Neural progenitor cell (in vitro differentiated cells): ENCODE measurements around the gene VSIG10L2. TPM values are rescaled to one million over a fixed set of nuclear protein-coding genes. Genes with fewer than 3 reads are reported as not detected.

Experiments used
- DNase-seq: peaks from one replicate; pipeline ENCODE4 v3.0.0-alpha.2; 2016; ENCODE audit warnings: low spot score
- H2AFZ ChIP-seq: fragments of 200-600 bp; sonication (generic); replicated peaks from 2 replicates; pipeline ENCODE4 v1.6.1; 2016; ENCODE audit warnings: antibody characterized with exemption
- H3F3A ChIP-seq: fragments of 200-600 bp; sonication (generic); 2 replicates; pipeline ENCODE4 v1.6.1; 2016; ENCODE audit warnings: antibody characterized with exemption, low read depth
- H3K27ac ChIP-seq: fragments of 200-600 bp; sonication (generic); 2 replicates; pipeline ENCODE4 v1.5.1; 2016; ENCODE audit warnings: mild to moderate bottlenecking
- H3K27me3 ChIP-seq: fragments of 200-600 bp; sonication (generic); 2 replicates; pipeline ENCODE4 v1.6.1; 2016; ENCODE audit warnings: mild to moderate bottlenecking, moderate library complexity
- H3K36me3 ChIP-seq: fragments of 200-600 bp; sonication (generic); 2 replicates; pipeline ENCODE4 v1.5.1; 2016
- H3K4me1 ChIP-seq: fragments of 200-600 bp; sonication (generic); 2 replicates; pipeline ENCODE4 v1.6.1; 2016; ENCODE audit warnings: mixed run types
- H3K4me2 ChIP-seq: fragments of 200-600 bp; sonication (generic); 2 replicates; pipeline ENCODE4 v1.6.1; 2016
- H3K4me3 ChIP-seq: fragments of 200-600 bp; sonication (generic); 2 replicates; pipeline ENCODE4 v1.5.1; 2016
- H3K79me2 ChIP-seq: fragments of 200-600 bp; sonication (generic); 2 replicates; pipeline ENCODE4 v1.6.1; 2016; ENCODE audit warnings: low read depth
- H3K9ac ChIP-seq: fragments of 200-600 bp; sonication (generic); 2 replicates; pipeline ENCODE4 v1.6.1; 2016
- H3K9me3 ChIP-seq: fragments of 200-600 bp; sonication (generic); 2 replicates; pipeline ENCODE4 v1.5.1; 2016; ENCODE audit warnings: low read depth
- H4K20me1 ChIP-seq: fragments of 200-600 bp; sonication (generic); 2 replicates; pipeline ENCODE4 v1.6.1; 2016; ENCODE audit warnings: low read depth
- H3K27ac Mint-ChIP-seq: 3 replicates; pipeline ENCODE4 v1.8.0; 2021; ENCODE audit warnings: mixed read lengths
- H3K27me3 Mint-ChIP-seq: 2 replicates; pipeline ENCODE4 v1.8.0; 2022; ENCODE audit warnings: low read depth, mild to moderate bottlenecking, inconsistent platforms, moderate library complexity, mixed read lengths; ENCODE audit not compliant: insufficient read depth
- H3K36me3 Mint-ChIP-seq: 3 replicates; pipeline ENCODE4 v1.8.0; 2021; ENCODE audit warnings: mixed read lengths
- H3K4me1 Mint-ChIP-seq: 3 replicates; pipeline ENCODE4 v1.8.0; 2021; ENCODE audit warnings: mixed read lengths
- H3K4me3 Mint-ChIP-seq: 3 replicates; pipeline ENCODE4 v1.8.0; 2021; ENCODE audit warnings: mild to moderate bottlenecking, moderate library complexity, mixed read lengths
- H3K9me3 Mint-ChIP-seq: 3 replicates; pipeline ENCODE4 v1.8.0; 2020; ENCODE audit warnings: mixed read lengths
- EZH2 ChIP-seq: fragments of 200-600 bp; sonication (generic); IDR thresholded peaks from 2 replicates; pipeline ENCODE4 v1.6.1; 2017; ENCODE audit warnings: antibody characterized with exemption, mild to moderate bottlenecking, moderate library complexity
- EZH2phosphoT487 ChIP-seq: fragments of 200-600 bp; sonication (generic); IDR thresholded peaks from 2 replicates; pipeline ENCODE4 v1.6.1; 2017; ENCODE audit warnings: antibody characterized with exemption
- total RNA-seq: library from RNA; depleted of rRNA; stranded (reverse); fragments of >200 nt; gene quantifications from 2 replicates; pipeline ENCODE4 v1.2.3, GENCODE V29; 2015; ENCODE audit warnings: low replicate concordance
- TF ChIP-seq, protein P1 (sequence below): fragments of 200-600 bp; sonication (generic); IDR thresholded peaks from 2 replicates; pipeline ENCODE4 v1.5.1; 2017; ENCODE audit warnings: antibody characterized with exemption, mild to moderate bottlenecking

Gene VSIG10L2
- total RNA-seq, 1 donor from 2014 or later = not detected

DNA sequence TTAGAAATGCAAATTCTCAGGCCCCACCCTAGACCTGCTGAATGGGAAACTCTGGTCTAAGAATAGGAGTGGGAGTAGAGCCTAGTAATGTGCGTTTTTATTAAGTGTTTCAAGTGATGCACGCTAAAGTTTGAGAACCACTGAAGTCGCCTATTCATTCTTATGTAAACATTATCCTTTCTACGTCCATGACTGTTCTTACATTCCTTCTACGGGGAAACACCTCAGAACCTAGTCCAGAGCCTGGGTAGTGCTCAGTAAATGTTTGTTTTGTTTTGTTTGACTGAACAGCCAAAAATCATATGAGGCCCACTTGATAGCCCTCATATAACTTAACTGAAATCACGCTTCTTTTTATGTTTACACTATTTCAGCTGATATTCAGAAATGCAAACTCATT is 29.8 kb downstream of the VSIG10L2 start:
- Mint-ChIP-seq H3K27me3 (peaks cover 3% of the 10 kb centered on the region), H3K4me3 (no peak overlapping the region)
- H3F3A ChIP-seq = peaks cover 2% of the 10 kb centered on the region

DNA sequence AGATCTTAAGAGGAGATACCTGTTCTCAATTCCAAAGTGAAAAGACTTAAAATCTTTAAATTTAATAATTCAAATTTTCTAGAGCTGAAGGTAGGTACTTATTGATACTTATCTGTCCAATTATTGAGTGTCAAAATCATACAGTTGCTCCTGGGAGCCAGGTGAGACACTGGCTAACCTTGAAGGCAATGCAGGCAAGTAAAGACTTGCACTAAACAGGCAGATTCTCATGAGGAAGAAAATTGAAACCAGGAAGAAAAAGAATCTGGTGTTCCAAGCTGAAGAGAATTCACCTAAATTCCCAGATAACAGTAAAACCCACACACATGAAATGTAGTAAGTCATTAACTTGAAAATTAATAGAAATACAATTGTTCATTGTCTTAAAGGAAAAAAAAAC is 30.3 kb downstream of the VSIG10L2 start:
- Mint-ChIP-seq H3K9me3 (no peaks in the 10 kb centered on the region), H3K4me3 (no peak overlapping the region), H3K36me3 (peaks cover 68% of the 10 kb centered on the region)

More for the DNA sequence above, 29.8 kb downstream of the VSIG10L2 start:
- no peak overlapping the region for H3K27ac Mint-ChIP-seq
- Histone ChIP-seq H3K4me2 (no peak overlapping the region), H3K9me3 (no peaks in the 10 kb centered on the region), H2AFZ (no peak overlapping the region), H3K36me3 (peaks cover 6% of the 10 kb centered on the region), H4K20me1 (peaks cover 2% of the 10 kb centered on the region), H3K27ac (no peak overlapping the region), H3K79me2 (no peaks in the 10 kb centered on the region), H3K4me1 (peaks cover 11% of the 10 kb centered on the region), H3K9ac (no peak overlapping the region), H3K4me3 (no peak overlapping the region), H3K27me3 (no peaks in the 10 kb centered on the region)
- TF ChIP-seq EZH2phosphoT487 (no peak), EZH2 (no peak)
- TF ChIP-seq, protein P1, sequence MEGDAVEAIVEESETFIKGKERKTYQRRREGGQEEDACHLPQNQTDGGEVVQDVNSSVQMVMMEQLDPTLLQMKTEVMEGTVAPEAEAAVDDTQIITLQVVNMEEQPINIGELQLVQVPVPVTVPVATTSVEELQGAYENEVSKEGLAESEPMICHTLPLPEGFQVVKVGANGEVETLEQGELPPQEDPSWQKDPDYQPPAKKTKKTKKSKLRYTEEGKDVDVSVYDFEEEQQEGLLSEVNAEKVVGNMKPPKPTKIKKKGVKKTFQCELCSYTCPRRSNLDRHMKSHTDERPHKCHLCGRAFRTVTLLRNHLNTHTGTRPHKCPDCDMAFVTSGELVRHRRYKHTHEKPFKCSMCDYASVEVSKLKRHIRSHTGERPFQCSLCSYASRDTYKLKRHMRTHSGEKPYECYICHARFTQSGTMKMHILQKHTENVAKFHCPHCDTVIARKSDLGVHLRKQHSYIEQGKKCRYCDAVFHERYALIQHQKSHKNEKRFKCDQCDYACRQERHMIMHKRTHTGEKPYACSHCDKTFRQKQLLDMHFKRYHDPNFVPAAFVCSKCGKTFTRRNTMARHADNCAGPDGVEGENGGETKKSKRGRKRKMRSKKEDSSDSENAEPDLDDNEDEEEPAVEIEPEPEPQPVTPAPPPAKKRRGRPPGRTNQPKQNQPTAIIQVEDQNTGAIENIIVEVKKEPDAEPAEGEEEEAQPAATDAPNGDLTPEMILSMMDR = no peak
- DNase-seq = no peak
- no peaks in the 10 kb centered on the region for H3K9me3 Mint-ChIP-seq
- peaks cover 66% of the 10 kb centered on the region for H3K36me3 Mint-ChIP-seq
- H3K4me1 Mint-ChIP-seq = peaks cover 28% of the 10 kb centered on the region

DNA sequence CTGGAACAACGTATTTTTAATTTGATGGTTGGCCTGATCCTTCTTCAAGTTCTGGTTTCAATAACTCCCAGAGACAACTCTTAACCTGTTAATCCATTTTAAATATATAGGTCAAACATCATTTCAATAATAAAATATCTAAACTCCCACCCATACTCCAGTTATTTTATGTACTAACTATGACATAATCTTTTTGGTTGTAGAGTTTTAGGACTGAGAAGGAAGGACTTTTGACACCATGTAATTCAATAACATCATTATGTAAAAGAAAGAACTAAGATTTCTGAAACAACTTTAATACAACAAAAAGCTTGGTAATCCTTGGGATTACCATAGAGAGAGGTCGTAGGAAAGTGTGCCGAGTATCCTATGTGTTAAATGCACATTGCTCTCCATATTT is 31.5 kb downstream of the VSIG10L2 start:
- Mint-ChIP-seq H3K4me3 (no peak overlapping the region), H3K36me3 (peaks cover 66% of the 10 kb centered on the region), H3K27me3 (peaks cover 2% of the 10 kb centered on the region), H3K4me1 (peaks cover 39% of the 10 kb centered on the region), H3K27ac (no peak overlapping the region), H3K9me3 (no peaks in the 10 kb centered on the region)
- no peak for DNase-seq
- TF ChIP-seq, protein P1 = no peak
- TF ChIP-seq EZH2phosphoT487 = no peak
- no peak for TF ChIP-seq EZH2
- H2AFZ ChIP-seq = no peak overlapping the region
- peaks cover 5% of the 10 kb centered on the region for H3F3A ChIP-seq
- H4K20me1 ChIP-seq = peaks cover 4% of the 10 kb centered on the region
- no peak overlapping the region for H3K4me3 ChIP-seq
- H3K4me1 ChIP-seq = peaks cover 13% of the 10 kb centered on the region
- no peak overlapping the region for H3K9ac ChIP-seq
- H3K9me3 ChIP-seq = no peaks in the 10 kb centered on the region
- H3K4me2 ChIP-seq = no peak overlapping the region
- H3K79me2 ChIP-seq = no peaks in the 10 kb centered on the region
- H3K36me3 ChIP-seq = peaks cover 6% of the 10 kb centered on the region
- H3K27ac ChIP-seq = no peak overlapping the region
- no peaks in the 10 kb centered on the region for H3K27me3 ChIP-seq

More for the DNA sequence above, 30.3 kb downstream of the VSIG10L2 start:
- no peak overlapping the region for H3K4me3 ChIP-seq
- no peak overlapping the region for H3K9ac ChIP-seq
- no peaks in the 10 kb centered on the region for H3K27me3 ChIP-seq
- TF ChIP-seq, protein P1 = no peak
- TF ChIP-seq EZH2phosphoT487 = no peak
- TF ChIP-seq EZH2 = no peak
- Mint-ChIP-seq H3K4me1 (peaks cover 34% of the 10 kb centered on the region), H3K27me3 (peaks cover 3% of the 10 kb centered on the region), H3K27ac (no peak overlapping the region)
- DNase-seq = no peak
- H3K36me3 ChIP-seq = peaks cover 6% of the 10 kb centered on the region
- H3K4me1 ChIP-seq = peaks cover 13% of the 10 kb centered on the region
- no peak overlapping the region for H2AFZ ChIP-seq
- peaks cover 4% of the 10 kb centered on the region for H4K20me1 ChIP-seq
- no peaks in the 10 kb centered on the region for H3K79me2 ChIP-seq
- no peak overlapping the region for H3K4me2 ChIP-seq
- H3K9me3 ChIP-seq = no peaks in the 10 kb centered on the region
- H3F3A ChIP-seq = peaks cover 5% of the 10 kb centered on the region
- H3K27ac ChIP-seq = no peak overlapping the region
